H9 (cell line): ENCODE measurements around the gene PDCD7. TPM values are rescaled to one million over a fixed set of nuclear protein-coding genes. Genes with fewer than 3 reads are reported as not detected.

Experiments
- DNase-seq: peaks from one replicate; pipeline ENCODE4 v3.0.0-alpha.2; 2017
- H2AFZ ChIP-seq: one replicate; pipeline ENCODE4 v1.6.1; 2013; ENCODE audit warnings: mild to moderate bottlenecking, low read length, control low read depth, moderate library complexity
- H2AK5ac ChIP-seq: 2 replicates; pipeline ENCODE4 v1.6.1; 2013; ENCODE audit warnings: low read length, control low read depth, mixed read lengths; ENCODE audit not compliant: insufficient read length
- H2BK120ac ChIP-seq: one replicate; pipeline ENCODE4 v1.6.1; 2013; ENCODE audit warnings: low read depth, mild to moderate bottlenecking, low read length, control low read depth, inconsistent platforms; ENCODE audit not compliant: poor library complexity, severe bottlenecking
- H2BK12ac ChIP-seq: 2 replicates; pipeline ENCODE4 v1.6.1; 2013; ENCODE audit warnings: low read length, control low read depth, mixed read lengths, low read depth; ENCODE audit not compliant: insufficient read length
- H2BK15ac ChIP-seq: 2 replicates; pipeline ENCODE4 v1.6.1; 2013; ENCODE audit warnings: low read depth, low read length, control low read depth
- H2BK20ac ChIP-seq: one replicate; pipeline ENCODE4 v1.6.1; 2013; ENCODE audit warnings: low read depth, mild to moderate bottlenecking, low read length, control low read depth, inconsistent platforms; ENCODE audit not compliant: poor library complexity, severe bottlenecking
- H2BK5ac ChIP-seq: 2 replicates; pipeline ENCODE4 v1.6.1; 2013; ENCODE audit warnings: low read length, control low read depth, mixed read lengths; ENCODE audit not compliant: insufficient read length
- H3K14ac ChIP-seq: 2 replicates; pipeline ENCODE4 v1.6.1; 2013; ENCODE audit warnings: low read length, control low read depth; ENCODE audit not compliant: insufficient read depth
- H3K18ac ChIP-seq: 2 replicates; pipeline ENCODE4 v1.6.1; 2013; ENCODE audit warnings: low read depth, mild to moderate bottlenecking, mixed read lengths, low read length, control low read depth; ENCODE audit not compliant: insufficient read length
- H3K23ac ChIP-seq: 2 replicates; pipeline ENCODE4 v1.6.1; 2013; ENCODE audit warnings: low read length, control low read depth, mixed read lengths, low read depth; ENCODE audit not compliant: insufficient read length
- H3K23me2 ChIP-seq: 2 replicates; pipeline ENCODE4 v1.6.1; 2013; ENCODE audit warnings: low read depth, mild to moderate bottlenecking, mixed read lengths, low read length, control low read depth; ENCODE audit not compliant: insufficient read length, poor library complexity, severe bottlenecking
- H3K27ac ChIP-seq: 2 replicates; pipeline ENCODE4 v1.5.1; 2013; ENCODE audit warnings: low read length, control low read depth, mixed read lengths, low read depth; ENCODE audit not compliant: insufficient read length
- H3K27me3 ChIP-seq: 2 replicates; pipeline ENCODE4 v1.6.1; 2013; ENCODE audit warnings: low read length, control low read depth, inconsistent platforms; ENCODE audit not compliant: insufficient read depth
- H3K4ac ChIP-seq: 2 replicates; pipeline ENCODE4 v1.6.1; 2013; ENCODE audit warnings: low read depth, mild to moderate bottlenecking, control low read depth, inconsistent platforms, low read length, moderate library complexity
- H3K4me1 ChIP-seq: 2 replicates; pipeline ENCODE4 v1.6.1; 2013; ENCODE audit warnings: low read length, control low read depth, inconsistent platforms; ENCODE audit not compliant: insufficient read depth
- H3K4me2 ChIP-seq: 2 replicates; pipeline ENCODE4 v1.6.1; 2013; ENCODE audit warnings: low read length, control low read depth, mixed read lengths; ENCODE audit not compliant: insufficient read length, insufficient read depth
- H3K56ac ChIP-seq: 2 replicates; pipeline ENCODE4 v1.6.1; 2013; ENCODE audit warnings: low read depth, mild to moderate bottlenecking, mixed read lengths, low read length, control low read depth; ENCODE audit not compliant: insufficient read length
- H3K79me1 ChIP-seq: 2 replicates; pipeline ENCODE4 v1.6.1; 2013; ENCODE audit warnings: low read depth, mild to moderate bottlenecking, moderate library complexity, low read length, control low read depth, inconsistent platforms; ENCODE audit not compliant: insufficient read depth, poor library complexity, severe bottlenecking
- H3K79me2 ChIP-seq: 2 replicates; pipeline ENCODE4 v1.6.1; 2013; ENCODE audit warnings: low read length, control low read depth, inconsistent platforms; ENCODE audit not compliant: insufficient read depth
- H3K9ac ChIP-seq: 2 replicates; pipeline ENCODE4 v1.6.1; 2013; ENCODE audit warnings: low read length, control low read depth, mixed read lengths; ENCODE audit not compliant: insufficient read length; ENCODE audit errors: extremely low read depth
- H3K9me3 ChIP-seq: one replicate; pipeline ENCODE4 v1.6.1; 2013; ENCODE audit warnings: low read depth, low read length, inconsistent platforms; ENCODE audit not compliant: control insufficient read depth
- H3T11ph ChIP-seq: one replicate; pipeline ENCODE4 v1.6.1; 2013; ENCODE audit warnings: mild to moderate bottlenecking, low read length, control low read depth, inconsistent platforms
- H4K20me1 ChIP-seq: one replicate; pipeline ENCODE4 v1.6.1; 2013; ENCODE audit not compliant: control insufficient read depth, insufficient read length, insufficient read depth
- H4K5ac ChIP-seq: 2 replicates; pipeline ENCODE4 v1.6.1; 2013; ENCODE audit warnings: low read depth, mild to moderate bottlenecking, mixed read lengths, low read length, control low read depth; ENCODE audit not compliant: insufficient read length
- H4K8ac ChIP-seq: replicated peaks from 2 replicates; pipeline ENCODE4 v1.6.1; 2013; ENCODE audit warnings: low read length, control low read depth, mixed read lengths, low read depth; ENCODE audit not compliant: insufficient read length
- H4K91ac ChIP-seq: 2 replicates; pipeline ENCODE4 v1.6.1; 2013; ENCODE audit warnings: low read depth, mild to moderate bottlenecking, moderate library complexity, mixed read lengths, low read length, control low read depth; ENCODE audit not compliant: insufficient read length
- H3K27ac Mint-ChIP-seq, 3 experiments: 2 replicates in 2 of 3; 3 replicates in 1 of 3; pipeline ENCODE4 v1.8.0; 2020 to 2021; ENCODE audit warnings: mixed read lengths in 3 of 3, mild to moderate bottlenecking in 1 of 3, moderate library complexity in 1 of 3
- H3K27me3 Mint-ChIP-seq: 2 replicates; pipeline ENCODE4 v1.8.0; 2021; ENCODE audit warnings: low read depth, mild to moderate bottlenecking, moderate library complexity, mixed read lengths
- H3K36me3 Mint-ChIP-seq, 3 experiments: 2 replicates in 2 of 3; 3 replicates in 1 of 3; pipeline ENCODE4 v1.8.0; 2020 to 2021; ENCODE audit warnings: low read depth in 3 of 3, mixed read lengths in 3 of 3; ENCODE audit not compliant: insufficient read depth in 1 of 3
- H3K4me1 Mint-ChIP-seq, 2 experiments: 2 replicates each; pipeline ENCODE4 v1.8.0; 2020; ENCODE audit warnings: mixed read lengths in 2 of 2
- H3K4me3 Mint-ChIP-seq, 2 experiments: 2 replicates in 1 of 2; 3 replicates in 1 of 2; pipeline ENCODE4 v1.8.0; 2020 to 2021; ENCODE audit warnings: mild to moderate bottlenecking in 2 of 2, mixed read lengths in 2 of 2, moderate library complexity in 1 of 2
- H3K9me3 Mint-ChIP-seq, 2 experiments: 2 replicates in 1 of 2; 3 replicates in 1 of 2; pipeline ENCODE4 v1.8.0; 2020; ENCODE audit warnings: mild to moderate bottlenecking in 2 of 2, mixed read lengths in 2 of 2, moderate library complexity in 1 of 2
- CTCF ChIP-seq: fragments of 200-600 bp; sonication (generic); conservative IDR thresholded peaks from 3 replicates; pipeline ENCODE4 v1.8.0; 2021; ENCODE audit warnings: antibody characterized with exemption, mild to moderate bottlenecking
- WGBS: extraction: QIAGEN DNeasy Blood & Tissue Kit; methylation state at CpG from one replicate; pipeline ENCODE4 v1.1.7; 2013; ENCODE audit warnings: missing lambda C conversion rate, low lambda C conversion rate, mixed read lengths; ENCODE audit not compliant: insufficient read length; ENCODE audit errors: extremely low coverage; 5-methylcytosine and 5-hydroxymethylcytosine counted together
- total RNA-seq: library from RNA; stranded (reverse); gene quantifications from 2 replicates; pipeline ENCODE4 v1.2.1, GENCODE V29; 2021

PDCD7 gene
- total RNA-seq, 1 experiment from 2014 or later = 35.2 TPM

GRCh38 chr15:65069779-65070546 lies 63.6 kb downstream of the PDCD7 start:
- no peak overlapping the region for H4K91ac ChIP-seq
- Mint-ChIP-seq H3K27me3 (peaks cover 8% of the 10 kb centered on the region), H3K4me3 (no peak overlapping the region; a peak in 1 of 5 replicates), H3K4me1 (peaks cover 36 to 37% of the 10 kb centered on the region in 2 experiments), H3K36me3 (no peaks in the 10 kb centered on the region; a peak in 3 of 7 replicates), H3K27ac (no peak overlapping the region), H3K9me3 (peaks cover 3 to 10% of the 10 kb centered on the region in 2 experiments; a peak in 3 of 5 replicates)
- H3K9me3 ChIP-seq = no peaks in the 10 kb centered on the region
- H3K4me1 ChIP-seq = peaks cover 5% of the 10 kb centered on the region
- H2BK120ac ChIP-seq = no peak overlapping the region
- DNase-seq = no peak
- H3K23me2 ChIP-seq = peaks cover 7% of the 10 kb centered on the region
- WGBS = no CpG with 5 or more reads among the region's 5 CpGs
- no peak overlapping the region for H2BK15ac ChIP-seq
- H4K20me1 ChIP-seq = no peaks in the 10 kb centered on the region
- H2BK20ac ChIP-seq = no peak overlapping the region
- H3K56ac ChIP-seq = no peak overlapping the region
- H2BK12ac ChIP-seq = no peak overlapping the region
- H3K4ac ChIP-seq = no peak overlapping the region
- no peak overlapping the region for H2BK5ac ChIP-seq
- H3K27me3 ChIP-seq = no peaks in the 10 kb centered on the region
- no peak for TF ChIP-seq CTCF
- H3K79me2 ChIP-seq = no peaks in the 10 kb centered on the region
- no peak overlapping the region for H3T11ph ChIP-seq
- no peak overlapping the region for H3K4me2 ChIP-seq
- H3K9ac ChIP-seq = no peak overlapping the region
- H2AFZ ChIP-seq = no peak overlapping the region
- no peak overlapping the region for H4K8ac ChIP-seq
- no peak overlapping the region for H4K5ac ChIP-seq
- H3K23ac ChIP-seq = no peak overlapping the region
- H2AK5ac ChIP-seq = no peak overlapping the region
- H3K14ac ChIP-seq = no peak overlapping the region
- H3K27ac ChIP-seq = no peak overlapping the region
- no peaks in the 10 kb centered on the region for H3K79me1 ChIP-seq
- H3K18ac ChIP-seq = no peak overlapping the region
